Stimulated activated memory B cell treated with anti-CD40 and anti-IgM and Interleukin-4, amounts not matched to agents 10 μg/mL and 1 μg/mL and 100 μg/mL, for 72 hours (primary cell): Measurements from ENCODE around the gene COA6.
A peak's percentile ranks its signal among the peaks of the same experiment; 100 is the strongest.
"Not testable (repeated sequence)": the region's sequence is repeated elsewhere in the genome, so short reads cannot be mapped to it uniquely, and the experiment has no call there.

Source experiments
- ATAC-seq: fragments of 150-1000 bp; cut with Tn5 transposase; 2 replicates; pipeline ENCODE4 v1.10.0; 2021
- H3K27ac Mint-ChIP-seq: one replicate; pipeline ENCODE4 v1.8.0; 2022; ENCODE audit warnings: mild to moderate bottlenecking, mixed read lengths
- H3K27me3 Mint-ChIP-seq: one replicate; pipeline ENCODE4 v1.8.0; 2022; ENCODE audit warnings: mixed read lengths
- H3K36me3 Mint-ChIP-seq: one replicate; pipeline ENCODE4 v1.8.0; 2022; ENCODE audit warnings: mixed read lengths
- H3K4me1 Mint-ChIP-seq: one replicate; pipeline ENCODE4 v1.8.0; 2022; ENCODE audit warnings: mixed read lengths
- H3K4me3 Mint-ChIP-seq: one replicate; pipeline ENCODE4 v1.8.0; 2022; ENCODE audit warnings: mild to moderate bottlenecking, moderate library complexity, mixed read lengths
- H3K9me3 Mint-ChIP-seq: one replicate; pipeline ENCODE4 v1.8.0; 2022; ENCODE audit warnings: mixed read lengths

COA6 gene

GRCh38 chr1:234356615-234357269, 16.5 kb upstream of the COA6 start:
- not testable (repeated sequence) for H3K36me3 Mint-ChIP-seq, H3K27me3 Mint-ChIP-seq, H3K4me1 Mint-ChIP-seq, H3K9me3 Mint-ChIP-seq
- H3K27ac Mint-ChIP-seq, result peak overlapping the region; percentile 87
- peak overlapping the region; percentile 84 for H3K4me3 Mint-ChIP-seq
- ATAC-seq, result peak; percentile 59

DNA sequence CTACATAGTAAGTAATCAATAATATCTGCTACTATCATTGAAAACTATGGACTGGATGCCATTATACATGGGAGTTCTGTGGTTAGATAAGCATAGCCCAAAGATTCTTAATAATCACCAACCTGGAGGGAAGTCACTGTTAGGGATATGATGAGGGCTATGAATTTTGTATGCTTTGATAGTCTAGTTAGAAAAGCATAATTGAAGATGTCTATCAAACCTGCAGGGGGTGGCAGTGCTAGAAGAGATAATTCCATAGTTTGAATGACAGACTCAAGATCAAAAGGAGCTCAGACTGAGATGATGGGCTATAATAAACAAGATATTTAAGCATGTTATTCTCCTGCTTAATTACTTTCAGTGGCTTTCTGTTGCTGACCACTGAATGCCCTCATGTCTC, 15.4 kb upstream of the COA6 start:
- Mint-ChIP-seq H3K4me1 (peaks cover 8% of the 10 kb centered on the region), H3K27ac (peak overlapping the region; percentile 87), H3K9me3 (no peaks in the 10 kb centered on the region), H3K36me3 (no peaks in the 10 kb centered on the region), H3K27me3 (no peaks in the 10 kb centered on the region), H3K4me3 (peak overlapping the region; percentile 64)
- no peak for ATAC-seq

GRCh38 chr1:234361102-234361603, 12.1 kb upstream of the COA6 start:
- no peaks in the 10 kb centered on the region for H3K36me3 Mint-ChIP-seq
- no peaks in the 10 kb centered on the region for H3K27me3 Mint-ChIP-seq
- peaks cover 8% of the 10 kb centered on the region for H3K4me1 Mint-ChIP-seq
- no peak overlapping the region for H3K27ac Mint-ChIP-seq
- H3K9me3 Mint-ChIP-seq, result no peaks in the 10 kb centered on the region
- no peak for ATAC-seq
- H3K4me3 Mint-ChIP-seq, result no peak overlapping the region

GRCh38 chr1:234362558-234362957, 10.7 kb upstream of the COA6 start:
- Mint-ChIP-seq H3K27ac (no peak overlapping the region), H3K4me1 (peaks cover 8% of the 10 kb centered on the region), H3K36me3 (no peaks in the 10 kb centered on the region), H3K27me3 (no peaks in the 10 kb centered on the region), H3K4me3 (no peak overlapping the region), H3K9me3 (no peaks in the 10 kb centered on the region)
- ATAC-seq, result no peak

- no peaks in the 10 kb centered on the region for H3K9me3 Mint-ChIP-seq
- no peaks in the 10 kb centered on the region for H3K27me3 Mint-ChIP-seq
- H3K4me1 Mint-ChIP-seq, result peaks cover 9% of the 10 kb centered on the region
- peak overlapping the region; percentile 10 for H3K27ac Mint-ChIP-seq
- no peak overlapping the region for H3K4me3 Mint-ChIP-seq
- H3K36me3 Mint-ChIP-seq, result no peaks in the 10 kb centered on the region
- ATAC-seq, result no peak
These were observed 4.8 kb upstream of the COA6 start for GRCh38 chr1:234368320-234369032.

- no peaks in the 10 kb centered on the region for H3K27me3 Mint-ChIP-seq
- peaks cover 12% of the 10 kb centered on the region for H3K4me1 Mint-ChIP-seq
- H3K36me3 Mint-ChIP-seq, result no peaks in the 10 kb centered on the region
- no peak for ATAC-seq
- no peak overlapping the region for H3K4me3 Mint-ChIP-seq
- H3K9me3 Mint-ChIP-seq, result no peaks in the 10 kb centered on the region
- H3K27ac Mint-ChIP-seq, result peak overlapping the region; percentile 10
These were observed 4.2 kb upstream of the COA6 start for GRCh38 chr1:234369033-234369430.

- Mint-ChIP-seq H3K36me3 (no peaks in the 10 kb centered on the region), H3K27ac (no peak overlapping the region), H3K9me3 (no peaks in the 10 kb centered on the region), H3K4me3 (no peak overlapping the region), H3K4me1 (peaks cover 20% of the 10 kb centered on the region), H3K27me3 (no peaks in the 10 kb centered on the region)
- no peak for ATAC-seq
These were observed 3.5 kb upstream of the COA6 start for GRCh38 chr1:234369784-234370183.

DNA sequence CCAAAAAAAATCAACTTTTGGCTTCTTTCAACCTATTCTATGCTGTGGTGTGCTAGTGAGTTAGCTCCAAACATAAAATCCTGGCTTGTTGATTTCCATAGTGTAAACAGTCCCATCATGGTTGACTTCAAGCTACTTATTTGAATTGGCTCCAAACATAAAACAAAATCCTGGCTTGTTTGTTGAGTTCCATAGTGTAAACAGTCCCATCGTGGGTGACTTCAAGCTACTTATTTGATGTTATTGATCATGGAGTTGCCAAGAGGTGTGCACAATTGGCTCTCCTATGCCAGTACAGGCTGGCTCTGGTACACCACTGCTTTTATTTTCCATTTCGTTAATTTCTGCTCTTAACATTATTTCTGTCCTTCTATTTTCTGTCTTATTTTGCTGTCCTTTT, 1.8 kb upstream of the COA6 start:
- no peaks in the 10 kb centered on the region for H3K27me3 Mint-ChIP-seq
- no peak overlapping the region for H3K4me3 Mint-ChIP-seq
- ATAC-seq, result no peak
- H3K4me1 Mint-ChIP-seq, result peaks cover 32% of the 10 kb centered on the region
- H3K27ac Mint-ChIP-seq, result no peak overlapping the region
- no peaks in the 10 kb centered on the region for H3K9me3 Mint-ChIP-seq
- peaks cover 7% of the 10 kb centered on the region for H3K36me3 Mint-ChIP-seq

DNA sequence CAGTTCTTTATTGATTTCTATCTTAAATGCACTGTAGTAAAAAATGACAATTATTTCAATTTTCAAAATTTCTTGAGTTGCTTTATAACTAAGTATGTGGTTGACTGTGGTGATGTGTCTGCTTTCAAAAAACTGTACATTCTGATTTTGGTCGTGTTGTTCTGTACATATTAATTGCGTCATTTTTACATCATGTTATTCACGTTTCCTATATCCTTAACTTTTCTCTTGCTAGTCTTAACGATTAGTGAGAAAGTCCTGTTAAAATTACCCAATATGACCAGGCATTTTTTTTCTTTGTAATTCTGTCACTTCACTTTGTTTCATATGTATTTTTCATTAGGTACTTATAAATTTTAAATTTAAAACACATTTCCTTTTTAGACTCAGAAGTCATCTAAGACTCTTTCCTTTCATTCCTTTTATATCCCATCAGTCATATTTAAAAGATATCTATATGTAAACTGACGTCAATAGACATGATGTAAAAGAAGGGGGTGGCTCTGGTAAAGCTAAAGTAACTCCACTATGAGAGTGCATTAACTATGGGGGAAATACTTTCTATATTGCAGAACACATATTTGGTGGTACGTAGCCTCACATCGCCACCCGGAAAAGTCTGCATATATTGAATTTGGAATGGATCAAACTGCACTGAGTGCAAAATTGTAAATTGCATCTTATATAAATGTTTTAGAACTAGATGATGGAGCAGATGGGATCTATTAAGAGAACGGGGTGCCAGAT, 1.1 kb upstream of the COA6 start:
- Mint-ChIP-seq H3K27ac (peak overlapping the region; percentile 96), H3K27me3 (no peaks in the 10 kb centered on the region), H3K4me3 (peak overlapping the region; percentile 94), H3K36me3 (peaks cover 14% of the 10 kb centered on the region), H3K4me1 (peaks cover 38% of the 10 kb centered on the region), H3K9me3 (no peaks in the 10 kb centered on the region)
- no peak for ATAC-seq

GRCh38 chr1:234373959-234374254, 651 bp downstream of the COA6 start:
- no peaks in the 10 kb centered on the region for H3K27me3 Mint-ChIP-seq
- peak overlapping the region; percentile 96 for H3K27ac Mint-ChIP-seq
- ATAC-seq, result peak; percentile 55

DNA sequence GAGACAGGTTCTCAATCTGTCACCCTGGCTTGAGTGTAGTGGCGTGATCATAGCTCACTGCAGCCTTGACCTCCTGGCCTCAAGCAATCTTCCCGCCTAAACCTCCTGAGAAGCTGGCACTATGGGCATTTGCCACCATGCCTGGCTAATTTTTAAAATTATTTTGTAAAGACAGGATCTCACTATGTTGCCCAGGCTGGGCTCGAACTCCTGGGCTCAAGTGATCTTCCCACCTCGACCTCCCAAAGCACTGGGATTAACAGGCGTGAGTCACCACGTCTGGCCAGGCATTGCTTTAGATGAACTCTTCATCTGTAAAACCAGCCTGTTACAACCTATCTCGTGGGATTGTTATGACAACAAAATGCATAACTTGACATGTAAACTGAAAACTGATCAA, 2.4 kb downstream of the COA6 start:
- H3K27me3 Mint-ChIP-seq, result no peaks in the 10 kb centered on the region
- no peak overlapping the region for H3K4me3 Mint-ChIP-seq
- H3K4me1 Mint-ChIP-seq, result peaks cover 57% of the 10 kb centered on the region
- ATAC-seq, result no peak
- no peak overlapping the region for H3K27ac Mint-ChIP-seq
- H3K9me3 Mint-ChIP-seq, result peaks cover 7% of the 10 kb centered on the region
- peaks cover 49% of the 10 kb centered on the region for H3K36me3 Mint-ChIP-seq

More at GRCh38 chr1:234373959-234374254, 651 bp downstream of the COA6 start:
- no peaks in the 10 kb centered on the region for H3K9me3 Mint-ChIP-seq
- H3K4me3 Mint-ChIP-seq, result peak overlapping the region; percentile 94
- peaks cover 50% of the 10 kb centered on the region for H3K4me1 Mint-ChIP-seq
- peaks cover 32% of the 10 kb centered on the region for H3K36me3 Mint-ChIP-seq

- not testable (repeated sequence) for ATAC-seq, H3K9me3 Mint-ChIP-seq, H3K4me3 Mint-ChIP-seq, H3K27ac Mint-ChIP-seq, H3K27me3 Mint-ChIP-seq
- Mint-ChIP-seq H3K36me3 (peaks cover 79% of the 10 kb centered on the region), H3K4me1 (peaks cover 46% of the 10 kb centered on the region)
These were observed 6.4 kb downstream of the COA6 start for GRCh38 chr1:234379591-234380109.

- Mint-ChIP-seq H3K4me1 (peaks cover 42% of the 10 kb centered on the region), H3K36me3 (peaks cover 78% of the 10 kb centered on the region), H3K9me3 (peaks cover 7% of the 10 kb centered on the region), H3K27ac (peak overlapping the region; percentile 17), H3K27me3 (no peaks in the 10 kb centered on the region), H3K4me3 (no peak overlapping the region)
- ATAC-seq, result no peak
These were observed 8.7 kb downstream of the COA6 start for GRCh38 chr1:234381699-234382555.

GRCh38 chr1:234386122-234386521, 12.9 kb downstream of the COA6 start:
- Mint-ChIP-seq H3K27me3 (no peaks in the 10 kb centered on the region), H3K36me3 (peaks cover 52% of the 10 kb centered on the region), H3K4me1 (peaks cover 19% of the 10 kb centered on the region), H3K9me3 (no peaks in the 10 kb centered on the region), H3K4me3 (no peak overlapping the region), H3K27ac (peak overlapping the region; percentile 48)
- no peak for ATAC-seq

- no peak for ATAC-seq
- no peak overlapping the region for H3K27ac Mint-ChIP-seq
- H3K27me3 Mint-ChIP-seq, result no peaks in the 10 kb centered on the region
- no peaks in the 10 kb centered on the region for H3K9me3 Mint-ChIP-seq
- no peak overlapping the region for H3K4me3 Mint-ChIP-seq
- peaks cover 15% of the 10 kb centered on the region for H3K4me1 Mint-ChIP-seq
- H3K36me3 Mint-ChIP-seq, result peaks cover 46% of the 10 kb centered on the region
These were observed 14.8 kb downstream of the COA6 start for GRCh38 chr1:234388094-234388493.
